Islet of Langerhans (tissue), 1 donor: Measurements from ENCODE around the gene BCL11A.

Source experiments
- FAIRE-seq: peaks from one replicate; lab custom pipeline; 2011; peaks lifted over from hg19 to GRCh38; lab: Jason Lieb, UNC

The BCL11A gene

DNA sequence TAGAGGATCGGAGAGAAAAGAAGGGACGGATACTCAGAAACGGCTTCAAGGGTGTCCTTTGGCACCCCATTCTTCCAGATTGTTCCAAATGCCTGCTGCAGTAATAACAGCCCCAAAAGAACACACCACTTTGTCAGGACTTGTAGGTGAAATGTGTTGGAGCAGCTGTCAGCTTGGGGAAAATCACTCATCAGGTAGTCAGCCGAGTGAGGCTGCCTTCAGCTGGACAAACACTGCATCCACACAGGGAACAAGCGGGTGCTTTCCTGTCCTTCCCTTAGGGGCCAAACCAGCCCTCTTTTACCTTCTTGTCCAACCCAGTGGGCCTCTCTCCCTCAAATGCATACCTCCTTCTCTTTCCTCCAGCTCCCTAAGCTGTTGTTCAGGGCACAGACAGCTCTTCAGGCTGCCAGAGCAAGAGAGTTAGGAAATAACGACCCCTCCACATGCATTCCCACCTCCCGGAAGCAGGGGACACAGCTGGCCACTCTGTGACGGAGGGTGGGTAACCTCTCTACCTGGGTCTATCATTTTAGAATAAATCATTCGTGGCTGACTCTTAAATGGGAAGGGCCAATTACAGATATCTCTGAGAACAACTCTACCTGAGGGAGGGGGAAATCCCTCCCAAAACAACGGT lies 48.1 kb downstream of the BCL11A start:
- FAIRE-seq: no peak

DNA sequence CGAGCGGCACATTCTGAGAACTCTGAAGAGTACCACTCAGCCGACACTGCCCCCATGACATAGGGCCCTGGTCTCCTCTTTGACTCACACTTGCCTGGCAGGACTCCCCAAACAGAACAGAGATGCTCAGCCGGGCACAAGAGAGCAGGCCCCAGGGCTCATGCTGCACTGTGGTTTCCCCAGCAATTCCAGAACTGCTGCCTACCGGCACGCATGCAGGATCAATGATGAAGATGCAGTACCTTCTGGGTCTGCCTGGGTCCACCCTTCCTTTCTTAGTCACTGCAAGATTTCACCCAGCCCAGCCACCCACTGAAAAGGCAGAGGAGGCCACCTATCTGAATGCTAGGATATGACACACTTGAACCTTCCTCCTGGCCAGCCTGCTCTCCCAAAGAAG lies 49.4 kb downstream of the BCL11A start:
- no peak for FAIRE-seq

DNA sequence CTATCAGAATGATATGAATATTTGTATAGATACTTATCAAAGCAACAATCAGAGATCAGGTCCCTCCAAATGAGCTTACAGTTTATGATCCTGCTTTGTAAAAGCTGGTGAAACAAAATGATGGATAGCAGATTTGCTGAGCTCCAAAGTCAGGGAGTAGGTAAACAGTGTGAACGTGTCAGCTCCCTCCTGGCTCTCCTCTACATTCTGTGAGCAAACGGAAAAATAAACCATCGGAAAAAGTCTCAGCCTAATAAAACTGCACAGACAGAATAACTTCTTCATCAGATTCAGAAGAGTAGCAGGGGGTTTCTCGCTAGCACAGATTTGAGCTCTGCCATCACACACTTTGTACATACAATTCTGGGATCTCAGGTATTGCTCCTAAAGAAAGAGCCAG lies 51.3 kb downstream of the BCL11A start:
- FAIRE-seq: no peak

DNA sequence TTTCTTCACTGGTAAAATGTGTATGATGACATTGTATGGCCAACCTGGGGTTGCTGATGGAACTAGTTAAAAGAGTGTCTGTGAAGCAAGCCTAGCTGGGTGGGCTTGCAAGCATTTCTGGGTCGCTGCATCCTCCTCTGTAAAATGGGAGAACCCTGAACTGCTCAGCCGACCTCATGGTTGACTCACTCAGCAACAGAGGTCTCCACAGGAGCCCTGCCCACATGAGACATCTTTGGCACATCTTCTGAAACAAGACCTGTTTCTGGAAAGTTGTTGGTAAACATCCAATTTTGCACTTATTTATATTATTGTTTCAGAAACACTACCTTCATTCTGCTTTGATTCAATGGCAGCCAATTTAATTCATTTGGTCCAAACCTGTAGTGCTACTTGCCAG lies 52.6 kb downstream of the BCL11A start:
- no peak for FAIRE-seq

DNA sequence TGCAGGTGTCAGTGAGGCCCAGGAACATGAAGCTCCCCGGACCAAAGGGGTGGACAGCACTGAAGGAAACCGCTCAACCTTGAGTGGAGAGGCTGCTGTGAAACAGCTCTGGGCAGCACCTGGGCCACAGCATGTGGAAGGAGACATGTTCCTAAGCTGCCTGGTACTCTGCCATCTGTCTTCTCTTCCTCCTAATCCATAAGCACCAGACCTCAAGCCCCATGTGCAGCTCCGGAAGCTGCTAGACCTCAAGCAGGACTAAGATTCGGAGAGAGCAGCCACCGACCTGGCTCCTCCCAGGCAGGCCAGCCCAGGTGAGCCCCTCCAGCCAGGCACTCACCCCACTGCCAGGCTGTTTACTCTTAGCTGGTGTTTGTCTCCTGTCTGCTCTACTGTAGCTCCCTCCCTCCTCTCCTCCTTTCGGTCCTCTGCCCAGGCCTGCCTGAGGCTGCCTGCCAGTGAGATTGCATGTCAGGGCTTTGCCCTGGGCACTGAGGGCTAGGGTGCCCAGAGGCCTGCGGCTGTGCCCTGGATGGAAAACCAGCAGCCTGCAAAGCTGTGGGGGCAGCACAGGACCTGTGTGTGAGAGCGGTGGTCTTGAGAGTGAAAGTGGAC lies 53.7 kb downstream of the BCL11A start:
- no peak for FAIRE-seq

DNA sequence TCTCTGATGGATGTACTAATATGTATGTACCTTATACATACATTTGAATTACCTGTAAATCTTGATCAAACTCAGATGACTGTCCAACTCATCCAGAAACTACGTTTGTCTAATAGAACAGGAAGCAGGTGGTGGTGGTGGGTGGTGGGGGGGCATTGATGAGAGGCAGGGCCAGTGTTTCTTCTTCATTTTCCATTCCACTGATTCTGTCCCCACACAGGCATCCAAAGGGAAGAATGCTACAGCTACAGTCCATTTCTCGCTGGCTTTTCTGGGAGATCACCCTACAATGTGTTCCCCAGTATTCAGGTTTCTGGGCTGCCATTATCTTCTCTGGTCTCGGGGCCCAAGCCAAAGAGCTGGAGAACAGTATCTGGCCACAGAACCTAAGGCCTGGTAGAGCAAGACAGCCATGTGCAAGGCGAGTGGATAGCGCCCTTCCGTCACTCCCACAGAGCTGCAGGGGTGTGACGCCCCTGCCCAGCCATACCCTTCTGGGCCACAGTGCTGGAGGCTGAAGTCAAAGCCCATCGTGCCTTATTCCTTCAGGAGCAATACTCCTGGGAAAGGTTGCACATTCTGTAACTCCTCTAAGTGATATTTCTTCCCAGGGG lies 54.5 kb downstream of the BCL11A start:
- no peak for FAIRE-seq

DNA sequence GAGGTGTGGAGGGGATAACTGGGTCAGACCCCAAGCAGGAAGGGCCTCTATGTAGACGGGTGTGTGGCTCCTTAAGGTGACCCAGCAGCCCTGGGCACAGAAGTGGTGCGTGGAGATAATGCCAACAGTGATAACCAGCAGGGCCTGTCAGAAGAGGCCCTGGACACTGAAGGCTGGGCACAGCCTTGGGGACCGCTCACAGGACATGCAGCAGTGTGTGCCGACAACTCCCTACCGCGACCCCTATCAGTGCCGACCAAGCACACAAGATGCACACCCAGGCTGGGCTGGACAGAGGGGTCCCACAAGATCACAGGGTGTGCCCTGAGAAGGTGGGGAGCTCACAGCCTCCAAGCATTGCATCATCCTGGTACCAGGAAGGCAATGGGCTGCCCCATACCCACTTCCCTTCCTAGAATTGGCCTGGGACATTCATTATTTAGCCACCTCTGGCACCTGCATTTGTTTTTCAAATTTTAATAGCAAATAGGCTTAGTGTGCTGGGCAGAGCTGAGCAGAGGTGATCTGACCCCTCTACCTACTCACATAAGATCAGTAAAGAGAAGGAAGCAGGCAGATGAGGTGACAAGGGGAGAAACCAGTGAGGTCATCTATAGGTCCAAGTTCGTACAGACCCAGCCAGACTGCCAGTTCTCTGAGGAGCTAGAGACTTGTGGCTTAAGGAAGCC lies 55.2 kb downstream of the BCL11A start:
- FAIRE-seq: no peak

DNA sequence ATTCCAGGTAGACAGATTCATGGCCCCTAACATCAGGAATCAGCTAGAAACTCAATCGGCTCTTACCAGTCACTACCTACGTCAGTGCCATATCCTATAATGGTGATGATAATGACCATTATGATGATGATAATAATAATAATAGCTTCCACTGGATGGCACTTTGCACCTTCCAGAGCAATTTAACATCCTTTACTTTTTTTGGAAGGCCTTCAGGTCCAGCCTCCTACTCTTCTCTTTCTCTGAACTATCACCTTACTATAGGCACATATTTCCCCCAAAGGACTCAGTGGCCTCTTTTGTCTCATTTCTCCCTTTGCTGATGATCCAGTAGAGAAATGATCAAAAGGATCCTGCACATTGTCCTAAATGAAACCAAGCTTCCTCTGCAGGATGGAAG lies 56.0 kb downstream of the BCL11A start:
- no peak for FAIRE-seq

DNA sequence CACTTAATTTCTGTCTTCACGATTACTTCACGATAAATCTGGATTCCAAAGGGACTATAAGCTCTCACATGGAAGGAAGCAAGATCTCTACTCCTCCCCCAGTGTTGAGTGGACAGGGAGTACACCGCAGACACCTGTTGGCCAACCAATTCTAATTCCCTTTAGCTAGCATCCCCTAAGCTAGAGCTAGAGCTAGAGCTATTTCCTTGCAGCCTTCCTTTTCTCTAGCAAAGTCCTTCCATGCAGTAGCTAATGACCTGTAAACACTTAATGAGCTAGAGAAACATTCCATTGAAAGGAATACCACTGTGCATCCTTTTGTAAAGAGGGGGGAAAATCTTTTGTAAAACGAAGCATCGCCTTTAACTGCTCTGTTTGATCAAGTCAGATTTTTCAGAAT lies 56.5 kb downstream of the BCL11A start:
- FAIRE-seq: no peak

DNA sequence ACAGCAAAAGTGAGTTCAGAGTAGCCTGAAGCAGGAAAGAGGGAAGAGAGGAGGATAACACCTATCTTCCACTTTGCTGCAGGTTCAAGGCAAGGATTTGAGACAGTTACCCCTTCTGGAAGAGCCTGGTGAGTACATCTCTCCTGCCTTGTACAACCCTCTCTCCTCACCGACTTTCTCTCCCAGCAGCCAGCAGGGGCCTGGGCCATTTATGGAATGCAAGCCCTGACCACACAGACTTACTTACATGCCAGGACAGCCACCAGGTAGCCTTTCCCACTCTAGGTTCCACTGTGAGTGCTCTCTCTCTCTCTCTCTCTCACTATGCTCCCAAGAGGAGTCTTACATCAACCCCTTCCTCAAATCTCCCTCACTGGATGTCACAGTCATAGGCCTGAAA lies 57.0 kb downstream of the BCL11A start:
- no peak for FAIRE-seq

DNA sequence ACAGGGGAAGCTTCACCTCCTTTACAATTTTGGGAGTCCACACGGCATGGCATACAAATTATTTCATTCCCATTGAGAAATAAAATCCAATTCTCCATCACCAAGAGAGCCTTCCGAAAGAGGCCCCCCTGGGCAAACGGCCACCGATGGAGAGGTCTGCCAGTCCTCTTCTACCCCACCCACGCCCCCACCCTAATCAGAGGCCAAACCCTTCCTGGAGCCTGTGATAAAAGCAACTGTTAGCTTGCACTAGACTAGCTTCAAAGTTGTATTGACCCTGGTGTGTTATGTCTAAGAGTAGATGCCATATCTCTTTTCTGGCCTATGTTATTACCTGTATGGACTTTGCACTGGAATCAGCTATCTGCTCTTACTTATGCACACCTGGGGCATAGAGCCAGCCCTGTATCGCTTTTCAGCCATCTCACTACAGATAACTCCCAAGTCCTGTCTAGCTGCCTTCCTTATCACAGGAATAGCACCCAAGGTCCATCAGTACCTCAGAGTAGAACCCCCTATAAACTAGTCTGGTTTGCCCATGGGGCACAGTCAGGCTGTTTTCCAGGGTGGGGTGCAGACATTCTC lies 58.3 kb downstream of the BCL11A start:
- no peak for FAIRE-seq

DNA sequence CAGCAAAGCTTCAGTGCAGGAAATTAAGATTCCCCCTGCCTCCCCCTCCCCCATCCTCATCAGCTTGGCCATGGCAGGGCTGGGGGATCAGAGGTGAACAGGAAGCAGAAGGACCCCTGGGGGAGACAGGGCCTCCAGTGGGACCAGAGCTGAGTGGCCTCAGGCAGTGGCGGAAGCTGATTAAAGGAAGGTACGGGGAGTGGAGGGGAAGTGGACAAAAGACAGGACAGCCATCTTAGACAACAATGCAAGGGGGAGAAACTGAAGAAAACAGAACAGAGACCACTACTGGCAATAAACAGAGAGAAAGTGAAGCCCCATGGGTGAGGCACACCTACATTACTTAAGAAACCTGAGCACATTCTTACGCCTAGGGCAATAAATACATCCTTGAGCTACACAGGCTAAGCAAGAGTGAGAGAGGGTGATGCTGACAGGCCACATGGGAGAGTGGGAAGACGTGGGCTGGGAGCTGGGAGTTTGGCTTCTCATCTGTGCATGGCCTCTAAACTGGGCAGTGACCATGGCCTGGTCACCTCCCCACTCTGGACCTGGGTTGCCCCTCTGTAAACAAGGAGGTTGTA lies 59.6 kb downstream of the BCL11A start:
- no peak for FAIRE-seq

DNA sequence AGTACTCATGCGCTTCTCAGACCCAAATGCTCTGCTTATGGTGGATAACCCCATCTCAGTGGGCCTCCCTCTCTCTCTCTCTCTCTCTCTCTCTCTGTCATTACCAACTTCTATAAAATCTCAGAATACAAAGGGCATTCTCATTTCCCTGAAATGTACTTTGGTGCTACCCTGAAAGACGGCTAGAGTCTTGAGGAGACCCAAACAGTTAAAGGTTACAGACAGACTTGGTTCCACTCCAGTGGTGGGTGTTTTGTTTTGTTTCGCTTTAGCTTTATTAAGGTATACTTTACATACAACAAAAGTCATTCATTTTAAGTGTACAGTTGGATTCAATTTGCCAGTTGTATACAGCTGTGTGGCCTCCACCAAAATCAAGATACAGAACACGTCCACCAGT lies 60.9 kb downstream of the BCL11A start:
- no peak for FAIRE-seq

DNA sequence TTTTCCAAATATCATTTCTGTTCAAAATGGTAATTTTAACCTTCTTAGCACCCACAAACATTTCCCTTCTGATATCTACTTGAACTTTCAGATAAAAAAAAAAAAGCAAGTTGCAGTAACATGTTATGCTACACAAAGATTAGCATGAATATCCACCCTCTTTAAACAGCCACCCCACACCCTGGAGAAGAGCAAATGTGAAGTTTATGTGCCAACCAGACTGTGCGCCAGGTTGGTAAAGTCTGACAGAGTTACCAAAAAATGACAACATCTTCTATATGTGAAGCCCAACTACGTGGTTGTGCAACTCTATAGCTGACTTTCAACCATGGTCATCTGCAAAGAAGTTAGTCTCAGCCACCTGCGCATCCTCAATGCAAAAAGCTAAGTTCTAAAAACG lies 62.6 kb downstream of the BCL11A start:
- no peak for FAIRE-seq

DNA sequence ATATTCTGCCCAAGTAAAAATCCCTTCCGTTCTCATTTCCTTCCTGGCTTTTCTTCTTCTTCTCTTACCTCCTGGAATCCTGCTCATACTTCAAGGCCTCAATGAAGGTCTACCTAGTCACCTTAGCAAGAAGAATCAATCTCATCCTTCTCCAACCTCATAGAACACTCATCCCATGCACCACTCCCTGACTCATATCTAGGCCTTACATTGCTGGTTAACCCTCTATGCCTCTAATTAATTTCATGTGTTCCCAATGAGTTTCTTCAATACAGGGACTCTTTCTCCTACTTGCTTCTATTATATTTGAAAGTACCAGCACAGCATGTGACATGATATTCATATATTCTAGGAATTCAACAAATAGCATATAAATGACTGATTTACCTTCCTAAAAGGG lies 63.0 kb downstream of the BCL11A start:
- no peak for FAIRE-seq

DNA sequence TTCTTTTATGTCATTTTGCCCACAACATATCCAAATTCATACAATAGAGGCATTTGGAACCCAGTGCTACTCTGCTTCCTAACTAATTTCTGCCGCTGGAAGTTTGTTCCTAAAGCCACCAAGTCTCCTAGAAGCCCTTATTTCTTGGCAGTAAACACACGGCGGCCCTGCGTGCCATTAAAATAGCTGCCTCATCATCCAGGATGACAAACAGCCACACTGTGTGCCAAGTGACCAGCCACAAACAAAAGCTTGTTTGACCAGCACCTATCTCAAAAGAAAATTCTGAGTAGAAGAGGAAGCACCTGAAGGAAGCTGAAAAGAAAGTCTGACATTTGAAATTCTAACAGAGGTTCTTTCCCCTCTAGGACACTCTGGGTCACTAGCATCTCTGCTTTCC lies 64.2 kb downstream of the BCL11A start:
- no peak for FAIRE-seq

DNA sequence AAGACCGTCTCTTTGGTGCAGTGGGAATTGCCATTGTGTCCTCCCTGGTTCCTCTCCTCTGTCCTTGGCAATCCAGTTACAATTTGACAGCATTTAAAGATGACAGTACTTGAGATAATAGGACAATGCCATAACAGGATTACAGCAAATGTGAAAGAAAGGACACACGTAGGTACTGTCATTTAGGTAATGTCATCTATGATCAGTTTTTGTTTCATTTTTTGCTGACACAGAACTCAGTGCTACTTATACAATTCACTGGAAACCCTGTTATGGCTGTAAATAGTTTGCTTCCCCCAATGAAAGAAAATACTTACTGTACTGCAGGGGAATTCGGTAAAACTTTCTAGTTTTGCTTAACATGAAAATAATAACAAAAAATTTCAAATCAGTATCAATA lies 65.2 kb downstream of the BCL11A start:
- no peak for FAIRE-seq

DNA sequence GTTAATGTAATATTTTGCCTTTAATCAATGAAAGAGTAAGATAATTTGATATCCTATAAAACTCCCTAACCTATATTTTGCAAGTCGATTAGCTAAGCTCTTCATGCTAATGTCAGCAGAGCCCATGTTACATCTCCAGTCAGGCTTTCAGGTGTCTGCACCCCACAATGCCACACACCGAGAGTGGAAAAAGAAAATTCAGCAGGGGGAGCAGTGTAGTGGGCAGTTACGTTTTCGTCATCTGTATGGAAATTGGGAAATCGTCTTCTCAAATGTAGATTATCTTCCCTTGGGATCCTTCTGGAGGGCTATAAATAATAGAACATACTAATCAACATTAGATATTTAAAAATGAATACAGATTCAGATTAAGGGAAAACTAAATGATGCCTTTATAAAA lies 66.3 kb downstream of the BCL11A start:
- FAIRE-seq: no peak

DNA sequence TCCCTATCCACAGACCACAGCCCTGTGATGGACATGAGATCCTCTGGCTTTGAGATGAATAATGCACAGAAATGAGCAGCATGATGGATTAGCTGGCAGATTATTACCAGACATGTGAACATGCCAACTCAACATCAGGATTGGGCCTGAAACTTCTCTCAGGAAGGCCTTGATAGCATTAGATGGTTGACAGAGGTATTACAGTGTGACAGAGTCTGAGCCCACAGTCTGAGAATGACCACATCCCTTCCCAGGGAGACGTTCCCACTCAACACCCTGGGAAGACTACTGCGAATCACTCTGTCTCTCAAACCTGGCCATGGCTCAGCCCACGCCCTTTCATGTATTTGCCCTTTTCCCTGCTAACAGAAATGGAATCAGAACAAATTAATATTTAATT lies 66.9 kb downstream of the BCL11A start:
- no peak for FAIRE-seq

DNA sequence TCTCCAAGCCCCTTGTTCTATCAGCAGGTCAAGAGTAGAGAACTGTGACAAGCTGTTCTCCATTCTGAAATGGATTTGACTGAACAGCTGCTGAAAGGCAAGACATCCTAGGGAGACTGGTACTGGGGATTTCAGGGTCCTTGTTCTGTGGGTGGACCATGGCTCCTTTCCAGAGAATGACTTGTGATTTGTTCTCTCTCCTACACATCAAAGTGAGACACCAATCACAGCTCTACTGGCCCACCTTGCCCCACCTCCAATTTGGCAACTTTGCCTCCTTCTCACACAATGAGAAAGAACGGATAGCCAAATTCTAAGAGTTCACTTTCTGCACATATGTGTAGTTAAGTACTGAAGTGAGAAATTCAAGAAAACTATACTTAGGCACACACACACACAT lies 67.4 kb downstream of the BCL11A start:
- FAIRE-seq: no peak

DNA sequence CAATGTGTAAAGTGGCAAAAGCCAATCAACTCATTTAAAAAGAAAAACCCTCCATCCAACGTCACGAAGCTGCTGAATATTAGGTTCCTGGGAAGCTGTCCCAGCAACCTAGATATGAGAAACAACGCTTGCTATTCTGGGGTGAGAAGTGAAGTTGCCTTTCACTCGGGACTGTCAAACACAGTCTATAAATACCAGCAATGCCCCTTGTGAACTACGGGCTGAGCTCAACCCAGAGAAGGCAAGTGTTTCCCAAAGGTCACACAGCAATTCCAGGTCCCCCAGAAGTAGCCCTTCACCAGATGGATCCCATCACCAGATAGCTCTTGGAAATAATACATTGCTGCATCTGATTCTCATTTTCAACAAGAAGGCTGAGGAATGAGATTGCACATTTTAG lies 67.9 kb downstream of the BCL11A start:
- no peak for FAIRE-seq

DNA sequence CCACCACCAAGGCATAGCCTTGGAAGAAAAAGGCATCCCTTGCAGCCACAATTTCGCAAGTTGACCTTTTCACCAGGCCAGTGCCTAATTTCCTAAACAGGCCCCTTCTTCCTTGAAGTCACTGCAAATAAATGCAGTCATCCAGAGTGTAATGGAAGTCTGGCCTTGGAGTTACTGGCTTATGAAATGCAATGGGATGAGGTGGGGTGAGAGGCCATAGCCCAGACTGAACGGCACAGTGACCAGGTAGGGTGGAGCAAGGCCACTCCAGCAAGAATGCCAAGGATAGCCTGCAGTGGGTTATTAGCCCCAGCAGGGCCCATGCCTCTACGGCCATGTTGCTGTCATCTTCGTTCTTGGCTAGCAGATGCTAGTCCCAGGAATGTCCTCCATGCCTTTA lies 68.4 kb downstream of the BCL11A start:
- FAIRE-seq: no peak

DNA sequence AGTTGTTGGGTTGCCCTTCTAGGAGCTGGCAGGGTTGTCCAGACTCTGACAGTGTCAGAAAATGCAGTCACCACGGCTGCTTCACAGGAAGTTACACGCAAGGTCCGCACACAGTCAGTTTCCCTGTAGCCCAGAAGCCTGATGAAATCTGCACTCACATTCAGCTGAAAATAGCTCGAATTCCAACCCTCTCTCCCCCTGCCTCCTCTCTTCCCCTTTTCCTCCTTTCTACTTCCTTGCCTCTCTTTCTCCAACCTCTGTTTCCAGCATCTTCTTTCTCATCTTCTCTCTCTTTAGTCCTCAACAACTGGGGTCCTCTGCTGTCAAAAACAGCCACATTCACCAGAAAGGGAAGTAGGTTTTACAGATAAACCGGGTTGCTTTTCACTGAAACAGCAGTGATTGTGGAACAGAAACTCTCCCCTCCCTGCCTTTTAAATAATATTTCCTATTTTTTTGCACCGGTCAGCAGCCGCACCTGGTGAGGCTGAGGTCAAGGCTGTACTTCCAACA lies 69.3 kb downstream of the BCL11A start:
- FAIRE-seq: no peak
